Thoracic aorta (tissue), 2 donors: ENCODE measurements around the gene CPNE9. TPM values are rescaled to one million over a fixed set of nuclear protein-coding genes. Genes with fewer than 3 reads are reported as not detected.

Experiments
- ATAC-seq: fragments of 150-250 bp; one replicate; pipeline ENCODE4 v1.8.0; 2017; ENCODE audit warnings: low read depth; ENCODE audit not compliant: insufficient number of reproducible peaks, low FRiP score
- DNase-seq: peaks from one replicate; pipeline ENCODE4 v3.0.0-alpha.2; 2020; ENCODE audit warnings: low spot score
- H3K27ac ChIP-seq, 2 donors: fragments of 200-600 bp; sonication (generic); 1 replicate in 1 of 2; 2 replicates in 1 of 2; pipeline ENCODE4 v1.5.1; 2016; ENCODE audit warnings: mild to moderate bottlenecking in 2 of 2, moderate library complexity in 2 of 2
- H3K27me3 ChIP-seq: fragments of 200-600 bp; sonication (generic); replicated peaks from 2 replicates; pipeline ENCODE4 v1.6.0; 2016; ENCODE audit warnings: mild to moderate bottlenecking; ENCODE audit not compliant: insufficient read depth
- H3K36me3 ChIP-seq: fragments of 200-600 bp; sonication (generic); one replicate; pipeline ENCODE4 v1.5.1; 2016
- H3K4me1 ChIP-seq, 2 donors: fragments of 200-600 bp; sonication (generic); 1 replicate in 1 of 2; 2 replicates in 1 of 2; pipeline versions ENCODE4 v1.5.1 to v1.6.0; 2016; ENCODE audit warnings: low read depth in 2 of 2, mild to moderate bottlenecking in 1 of 2; ENCODE audit not compliant: control insufficient read depth in 1 of 2
- H3K4me3 ChIP-seq: fragments of 200-600 bp; sonication (generic); 2 replicates; pipeline ENCODE4 v1.5.1; 2016; ENCODE audit warnings: mild to moderate bottlenecking
- H3K9me3 ChIP-seq: fragments of 200-600 bp; sonication (generic); 2 replicates; pipeline ENCODE4 v1.5.1; 2016
- CTCF ChIP-seq: fragments of 200-600 bp; sonication (generic); IDR thresholded peaks from one replicate; pipeline ENCODE4 v1.5.1; 2019; ENCODE audit warnings: antibody characterized with exemption
- total RNA-seq, 2 donors: library from RNA; depleted of rRNA; stranded (reverse); fragments of >200 nt; gene quantifications; one replicate each; pipeline versions ENCODE4 v1.1.0 to v1.2.3, GENCODE V29; 2016

The CPNE9 gene
- total RNA-seq, result not detected

GRCh38 chr3:9703736-9704346 is at the start of gene CPNE9:
Gene CPNE9 (plus strand): TSS chr3:9703833. CDS start chr3:9703997, 164 bp downstream.
- Histone ChIP-seq H3K9me3 (no peaks in the 10 kb centered on the region), H3K36me3 (peaks cover 11% of the 10 kb centered on the region), H3K4me1 (peaks cover 13 to 18% of the 10 kb centered on the region in 2 donors), H3K4me3 (peak within 1 kb of the TSS; percentile 56), H3K27me3 (no peaks in the 10 kb centered on the region), H3K27ac (no peak within 1 kb of the TSS)
- DNase-seq (no peak), ATAC-seq (no peak)
- TF ChIP-seq CTCF, result no peak

GRCh38 chr3:9659849-9660248 is 43.8 kb upstream of the CPNE9 start:
- peaks cover 38% of the 10 kb centered on the region for H3K36me3 ChIP-seq
- TF ChIP-seq CTCF, result no peak
- H3K9me3 ChIP-seq, result no peaks in the 10 kb centered on the region
- no peaks in the 10 kb centered on the region for H3K27me3 ChIP-seq
- no peak overlapping the region for H3K4me3 ChIP-seq
- ATAC-seq (no peak), DNase-seq (no peak)
- H3K4me1 ChIP-seq, result no peaks in the 10 kb centered on the region
- no peak overlapping the region for H3K27ac ChIP-seq

- H3K9me3 ChIP-seq, result no peaks in the 10 kb centered on the region
- H3K4me1 ChIP-seq, result no peaks in the 10 kb centered on the region
- H3K4me3 ChIP-seq, result no peak overlapping the region
- H3K27me3 ChIP-seq, result no peaks in the 10 kb centered on the region
- peaks cover 30% of the 10 kb centered on the region for H3K36me3 ChIP-seq
- H3K27ac ChIP-seq, result no peak overlapping the region
- TF ChIP-seq CTCF, result no peak
- DNase-seq, result no peak
- no peak for ATAC-seq
Observed at GRCh38 chr3:9660972-9661371, 42.7 kb upstream of the CPNE9 start.

- H3K9me3 ChIP-seq, result no peaks in the 10 kb centered on the region
- H3K36me3 ChIP-seq, result peaks cover 42% of the 10 kb centered on the region
Observed at GRCh38 chr3:9664119-9664751, 39.4 kb upstream of the CPNE9 start.

More at GRCh38 chr3:9664119-9664751, 39.4 kb upstream of the CPNE9 start:
- no peak overlapping the region for H3K4me3 ChIP-seq
- ATAC-seq (no peak), DNase-seq (no peak)
- H3K4me1 ChIP-seq, result peaks cover under 1 to 3% of the 10 kb centered on the region in 2 donors
- no peak for TF ChIP-seq CTCF
- no peak overlapping the region for H3K27ac ChIP-seq
- no peaks in the 10 kb centered on the region for H3K27me3 ChIP-seq
